RPMI7951 (cell line): ENCODE results near the gene AKAP6. TPM values are rescaled to one million over a fixed set of nuclear protein-coding genes. Genes with fewer than 3 reads are reported as not detected.
A peak's percentile ranks its signal among the peaks of the same experiment; 100 is the strongest.

Experiments
- DNase-seq: peaks from one replicate; pipeline ENCODE4 v3.0.0-alpha.2; 2012; ENCODE audit warnings: low read depth
- total RNA-seq: library from RNA; depleted of rRNA; stranded (reverse); fragments of >200 nt; shearing (Covaris generic); gene quantifications from 2 replicates; pipeline ENCODE4 v1.2.3, GENCODE V29; 2014

The AKAP6 gene
- total RNA-seq, 1 experiment from 2014 or later = 3.0 TPM

GRCh38 chr14:32474478-32475195, 145.5 kb downstream of the AKAP6 start:
- no peak for DNase-seq

DNA sequence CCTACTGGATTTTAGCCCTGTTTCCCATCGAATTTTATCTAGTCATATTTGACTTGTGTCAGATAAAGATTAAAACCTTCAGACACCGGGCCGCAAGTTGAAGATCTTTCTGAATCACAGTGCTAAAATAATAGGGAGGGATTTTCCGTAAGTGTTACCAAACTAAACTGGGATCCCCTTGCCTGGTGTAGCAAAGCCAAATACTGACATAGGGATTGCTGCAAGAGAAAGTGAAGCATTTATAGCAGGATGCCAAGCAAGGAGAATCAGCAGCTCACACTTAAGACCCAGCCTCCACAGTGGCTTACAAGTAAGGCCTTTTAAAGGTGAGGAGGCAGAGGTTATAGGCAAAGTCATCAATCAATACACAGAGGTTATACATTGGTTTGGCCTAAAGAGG, 147.4 kb downstream of the AKAP6 start:
- no peak for DNase-seq

DNA sequence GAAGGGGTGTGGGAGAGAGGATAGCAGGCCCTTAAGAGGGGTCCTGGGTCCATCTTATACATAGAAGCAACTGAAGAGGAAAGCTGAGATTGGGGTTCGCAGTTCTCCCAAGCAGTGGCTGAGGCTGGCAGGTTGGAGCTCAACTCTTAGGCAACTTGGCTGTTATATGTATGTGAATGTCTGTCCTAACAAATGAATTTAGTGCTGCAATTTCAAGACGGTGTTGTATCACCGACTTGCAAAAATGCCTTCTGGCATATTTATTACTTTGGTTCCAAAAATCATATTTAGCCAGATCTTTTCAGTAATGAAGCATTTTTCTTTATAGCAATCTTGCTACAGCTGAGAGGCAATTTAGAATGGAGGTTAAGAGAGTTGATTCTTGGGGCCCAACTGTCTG, 148.3 kb downstream of the AKAP6 start:
- DNase-seq = no peak

DNA sequence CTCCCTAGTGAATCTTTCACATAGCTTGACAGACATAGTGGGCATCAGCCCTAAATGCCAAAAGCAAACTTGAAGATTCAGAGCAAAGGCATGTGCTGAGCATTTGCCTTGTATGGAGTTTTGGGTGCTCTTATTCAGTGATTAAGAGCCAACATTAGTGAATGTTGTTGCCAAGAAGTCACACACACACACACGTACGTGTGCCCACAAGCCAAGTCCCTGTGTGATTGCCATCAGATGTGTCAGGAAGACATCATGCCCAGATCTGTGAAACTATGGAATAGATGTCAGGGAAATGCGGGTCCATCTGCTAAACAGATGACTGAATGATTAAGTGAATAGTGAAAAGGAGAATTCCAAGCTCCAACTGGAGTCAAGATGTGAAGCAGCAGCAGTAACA, 149.0 kb downstream of the AKAP6 start:
- peak; percentile 72 for DNase-seq

- DNase-seq = peak; percentile 6
Observed at GRCh38 chr14:32480337-32480736, 151.2 kb downstream of the AKAP6 start.

- DNase-seq = no peak
Observed at GRCh38 chr14:32481707-32482106, 152.6 kb downstream of the AKAP6 start.

DNA sequence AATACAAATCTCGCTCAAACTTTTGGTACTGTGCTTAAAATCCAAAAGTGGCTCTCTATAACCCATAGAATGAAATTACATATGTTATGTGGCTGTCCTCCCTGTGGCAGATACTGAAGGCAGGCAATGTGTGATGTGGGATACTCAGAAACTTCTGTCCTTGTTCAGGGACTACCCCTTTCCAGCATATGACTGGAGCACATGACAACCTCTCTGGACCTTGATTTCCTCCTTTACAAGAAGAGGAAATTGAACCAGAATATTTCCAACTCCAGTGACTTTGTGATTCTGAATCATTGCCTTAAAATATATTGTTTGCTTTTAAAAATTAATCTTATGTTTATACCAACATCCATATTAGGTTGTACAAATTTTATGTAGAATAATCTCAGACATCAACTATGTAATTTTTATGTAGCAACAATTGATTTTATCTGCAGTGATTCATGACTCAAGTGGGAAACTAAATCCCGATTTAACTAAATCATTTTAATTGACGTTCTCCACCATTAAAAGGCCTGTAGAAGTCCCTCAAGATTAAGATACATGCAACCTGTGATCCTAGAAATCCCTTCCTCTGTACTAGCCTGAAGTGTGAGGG, 162.4 kb downstream of the AKAP6 start:
- no peak for DNase-seq

DNA sequence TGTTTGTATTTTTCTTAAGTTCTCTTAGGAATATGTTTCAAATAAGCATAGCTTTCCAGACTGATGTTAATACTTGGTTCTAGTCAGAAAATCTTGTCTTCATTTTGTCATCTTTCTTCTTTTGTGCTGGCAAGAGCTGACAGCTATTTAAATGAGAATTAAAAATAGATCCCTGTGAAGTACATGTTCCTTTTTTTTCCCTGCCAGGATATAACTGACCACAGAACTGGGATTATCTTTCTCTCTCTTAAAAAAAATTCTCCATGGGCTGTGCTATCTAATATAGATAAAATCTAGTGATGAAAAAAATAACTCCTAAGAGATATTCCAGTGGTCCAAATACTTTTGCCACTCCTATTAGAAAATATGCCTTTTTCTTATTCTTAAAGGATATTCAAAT, 163.4 kb downstream of the AKAP6 start:
- no peak for DNase-seq

DNA sequence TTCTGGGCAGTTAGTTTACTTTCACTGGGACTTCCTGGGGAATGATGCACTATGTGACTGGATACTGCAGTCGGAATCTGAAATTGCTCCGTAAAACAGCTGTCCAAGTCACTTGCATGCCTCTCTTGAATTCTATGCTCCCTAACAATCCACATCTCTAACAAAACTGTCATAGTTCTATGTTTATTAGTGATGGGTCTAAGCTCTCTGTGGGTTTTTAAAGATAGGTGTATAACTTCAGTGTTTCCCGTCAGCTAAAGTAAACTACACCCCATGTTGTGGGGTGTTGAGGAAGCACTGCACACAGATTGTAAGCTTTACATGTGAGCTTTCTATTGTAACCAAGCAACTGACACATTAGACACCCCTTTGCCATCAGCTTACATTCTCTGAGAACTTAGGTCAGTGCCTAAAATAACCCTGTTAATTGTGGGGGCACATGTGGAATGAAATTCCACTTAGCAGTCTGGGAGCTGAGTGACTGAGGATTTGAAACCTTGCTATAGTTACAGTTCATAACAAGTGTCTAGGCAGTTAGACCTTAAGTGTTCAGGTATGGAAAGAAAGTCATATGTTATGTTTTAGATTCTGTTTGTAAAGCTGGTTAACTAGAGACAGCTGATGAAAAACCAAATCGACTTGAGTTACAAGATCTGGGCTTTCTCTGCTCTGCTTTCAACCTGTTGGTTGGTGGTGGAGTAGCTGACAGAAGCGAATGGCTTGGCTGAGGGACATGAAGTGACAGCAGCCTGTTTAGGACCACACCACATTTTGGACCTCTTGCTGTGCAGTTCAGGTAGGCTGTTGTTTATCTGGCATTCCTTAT, 165.7 kb downstream of the AKAP6 start:
- no peak for DNase-seq

DNA sequence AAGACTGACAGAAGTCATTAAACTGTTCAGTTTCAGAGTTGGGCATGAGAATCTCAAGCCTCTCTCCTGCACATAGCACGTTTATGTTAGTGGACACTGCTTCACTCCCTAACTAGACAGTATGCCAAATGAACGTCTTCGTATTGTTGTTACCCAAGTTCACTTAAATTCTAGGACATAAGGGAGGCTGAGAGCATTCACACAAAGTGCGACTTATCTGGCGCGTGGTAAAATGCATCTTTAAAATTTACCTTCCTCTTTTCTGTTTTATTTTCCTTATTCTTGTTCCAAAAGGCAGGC, 166.3 kb downstream of the AKAP6 start:
- no peak for DNase-seq

- no peak for DNase-seq
Observed at GRCh38 chr14:32497248-32497647, 168.2 kb downstream of the AKAP6 start.

DNA sequence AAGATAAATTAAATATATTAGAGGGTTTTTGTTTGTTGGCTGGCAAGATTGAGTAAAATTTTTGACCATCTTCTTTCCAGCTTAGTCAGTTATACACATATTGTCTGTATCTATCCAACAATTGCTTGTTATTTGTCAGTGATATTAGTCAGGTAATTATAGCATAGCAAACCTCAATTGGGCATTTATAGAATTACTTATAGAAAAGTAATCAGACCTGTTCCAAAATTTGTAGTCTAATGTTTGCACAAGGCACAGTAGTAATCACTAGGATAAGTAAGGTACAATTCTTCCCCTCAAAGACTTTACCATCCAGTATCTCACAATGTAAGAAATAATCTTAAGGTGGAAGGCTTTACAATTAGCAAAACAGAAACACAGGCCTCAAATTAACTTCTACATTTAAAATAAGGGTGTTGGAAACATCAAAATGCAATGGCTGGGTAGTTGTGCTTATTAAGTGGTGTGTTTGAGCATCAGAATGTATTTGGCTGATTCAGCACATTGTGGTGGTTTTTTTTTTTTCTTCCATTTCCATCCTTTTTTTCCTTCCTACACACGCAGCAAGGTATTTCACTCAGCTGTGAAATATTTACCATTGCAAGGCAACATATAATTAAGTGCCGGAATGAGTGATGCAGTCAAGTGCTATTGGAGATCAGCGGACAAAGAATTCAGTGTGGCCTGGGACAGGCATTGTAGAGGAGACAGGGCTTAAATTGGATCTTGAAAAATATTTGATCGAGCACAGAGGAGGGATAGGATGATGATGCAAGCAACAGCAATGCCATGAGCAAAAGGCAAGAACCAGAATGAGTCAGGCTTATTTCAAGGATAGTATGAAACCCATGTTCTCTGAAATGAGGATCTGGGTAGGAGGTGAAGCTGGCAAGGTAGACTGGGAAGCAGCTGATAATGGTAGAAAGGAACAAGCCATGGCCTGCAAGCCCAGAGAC, 178.2 kb downstream of the AKAP6 start:
- peak; percentile 49 for DNase-seq

DNA sequence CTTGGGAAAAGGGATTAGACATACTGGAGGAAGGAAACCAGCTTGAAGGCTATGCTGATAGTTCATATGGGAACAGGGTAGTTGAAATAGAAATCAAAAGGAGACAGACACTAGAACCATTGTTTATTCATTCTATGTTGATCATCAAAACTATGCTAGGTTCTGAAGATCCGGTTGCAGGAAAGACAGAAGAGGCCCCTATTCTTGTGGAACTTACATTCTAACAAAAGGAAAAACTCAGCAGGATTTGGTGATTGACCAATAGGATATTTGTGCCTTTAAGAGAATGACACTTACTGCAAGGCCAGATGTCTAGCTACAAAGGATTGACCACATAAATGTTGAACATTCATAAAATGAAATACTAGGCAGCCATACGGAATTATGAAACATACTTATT, 179.2 kb downstream of the AKAP6 start:
- peak; percentile 55 for DNase-seq

GRCh38 chr14:32509632-32510187, 180.6 kb downstream of the AKAP6 start:
- peak; percentile 85 for DNase-seq

GRCh38 chr14:32510815-32511214, 181.7 kb downstream of the AKAP6 start:
- no peak for DNase-seq

GRCh38 chr14:32512348-32512747, 183.2 kb downstream of the AKAP6 start:
- DNase-seq = no peak

DNA sequence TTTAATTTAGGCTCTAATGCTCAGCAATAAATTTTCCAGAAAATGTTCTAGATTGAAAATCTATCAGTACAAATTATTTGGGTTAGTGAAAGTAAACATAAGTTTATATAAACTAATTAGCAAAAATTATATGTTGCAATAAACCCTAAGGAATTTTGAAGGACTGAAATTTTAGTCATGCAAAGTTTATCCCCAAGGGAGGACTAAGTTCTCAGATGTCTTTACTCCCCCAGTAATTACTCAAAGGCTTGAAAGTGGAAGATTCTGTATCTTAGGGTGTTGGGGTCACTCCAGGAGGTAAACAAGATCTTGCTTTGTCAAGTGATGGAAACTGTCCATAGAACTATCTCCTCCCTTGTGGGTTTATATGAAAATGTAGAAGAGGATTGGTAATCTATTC, 183.7 kb downstream of the AKAP6 start:
- no peak for DNase-seq

GRCh38 chr14:32513571-32514009, 184.5 kb downstream of the AKAP6 start:
- DNase-seq = peak; percentile 8

- peak; percentile 43 for DNase-seq
Observed at GRCh38 chr14:32514236-32514635, 185.1 kb downstream of the AKAP6 start.

- DNase-seq = no peak
Observed at GRCh38 chr14:32514681-32515080, 185.6 kb downstream of the AKAP6 start.

- DNase-seq = no peak
Observed at GRCh38 chr14:32524609-32525375, 195.7 kb downstream of the AKAP6 start.
